ENCODE data around the gene MLIP. TPM values are rescaled to one million over a fixed set of nuclear protein-coding genes. Genes with fewer than 3 reads are reported as not detected.
A peak's percentile ranks its signal among the peaks of the same experiment; 100 is the strongest.

MLIP gene, protein sequence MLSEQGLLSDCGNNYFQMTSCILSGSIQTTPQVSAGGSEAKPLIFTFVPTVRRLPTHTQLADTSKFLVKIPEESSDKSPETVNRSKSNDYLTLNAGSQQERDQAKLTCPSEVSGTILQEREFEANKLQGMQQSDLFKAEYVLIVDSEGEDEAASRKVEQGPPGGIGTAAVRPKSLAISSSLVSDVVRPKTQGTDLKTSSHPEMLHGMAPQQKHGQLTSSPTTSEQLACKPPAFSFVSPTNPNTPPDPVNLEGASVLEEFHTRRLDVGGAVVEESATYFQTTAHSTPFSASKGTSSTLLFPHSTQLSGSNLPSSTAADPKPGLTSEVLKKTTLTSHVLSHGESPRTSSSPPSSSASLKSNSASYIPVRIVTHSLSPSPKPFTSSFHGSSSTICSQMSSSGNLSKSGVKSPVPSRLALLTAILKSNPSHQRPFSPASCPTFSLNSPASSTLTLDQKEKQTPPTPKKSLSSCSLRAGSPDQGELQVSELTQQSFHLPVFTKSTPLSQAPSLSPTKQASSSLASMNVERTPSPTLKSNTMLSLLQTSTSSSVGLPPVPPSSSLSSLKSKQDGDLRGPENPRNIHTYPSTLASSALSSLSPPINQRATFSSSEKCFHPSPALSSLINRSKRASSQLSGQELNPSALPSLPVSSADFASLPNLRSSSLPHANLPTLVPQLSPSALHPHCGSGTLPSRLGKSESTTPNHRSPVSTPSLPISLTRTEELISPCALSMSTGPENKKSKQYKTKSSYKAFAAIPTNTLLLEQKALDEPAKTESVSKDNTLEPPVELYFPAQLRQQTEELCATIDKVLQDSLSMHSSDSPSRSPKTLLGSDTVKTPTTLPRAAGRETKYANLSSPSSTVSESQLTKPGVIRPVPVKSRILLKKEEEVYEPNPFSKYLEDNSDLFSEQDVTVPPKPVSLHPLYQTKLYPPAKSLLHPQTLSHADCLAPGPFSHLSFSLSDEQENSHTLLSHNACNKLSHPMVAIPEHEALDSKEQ
- total RNA-seq (2021): not detected in 3 replicates
- Bru-seq, nascent RNA: percentile 11 among the genes with signal in this experiment
- long read RNA-seq, experiment 1: 0 reads
- long read RNA-seq, experiment 2: 0 reads
- long read RNA-seq, experiment 3: 0 reads

DNA sequence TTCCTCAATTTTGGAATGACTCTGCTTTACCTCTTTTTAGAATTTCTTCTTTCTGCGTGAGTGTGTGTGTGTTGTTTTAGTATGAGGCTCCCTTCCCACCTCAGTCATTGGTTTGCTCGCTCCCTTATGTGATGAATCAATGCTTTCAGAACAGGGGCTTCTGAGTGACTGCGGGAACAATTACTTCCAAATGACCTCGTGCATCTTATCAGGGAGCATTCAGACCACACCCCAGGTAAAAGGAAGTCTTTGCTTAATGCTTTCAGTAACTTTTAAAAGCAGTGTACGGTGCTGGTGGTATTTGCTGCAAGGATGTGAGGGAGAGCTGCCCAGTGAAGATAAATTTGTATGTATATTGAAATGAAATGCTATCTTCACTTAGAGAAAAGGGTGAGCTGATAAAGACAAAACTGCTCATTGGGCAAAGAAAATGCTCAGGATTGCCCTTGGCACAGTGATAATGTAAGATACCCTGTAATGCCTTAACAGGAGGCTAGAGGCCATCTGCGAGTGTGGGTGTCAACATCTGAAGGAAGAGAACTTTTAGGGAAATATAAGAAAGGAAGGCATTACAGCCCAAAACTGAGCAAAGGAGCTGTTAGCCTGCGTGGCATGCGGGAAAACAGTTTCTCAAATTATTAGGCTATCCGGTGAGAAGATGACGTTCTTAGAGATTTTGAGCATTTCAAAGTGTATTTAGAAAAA, at the start of gene MLIP:
Gene MLIP (plus strand): TSS at position 103 of the 705 bp plus-strand sequence. CDS start 37 bp downstream, at position 140.
- H3K27me3 Mint-ChIP-seq (ENCODE audit: low read depth): no peaks in the 10 kb centered on the region
- DNase-seq (ENCODE audit: low spot score) (no peak), ATAC-seq (no peak)
- H3K4me1 Mint-ChIP-seq: peaks cover 7% of the 10 kb centered on the region
- H3K36me3 Mint-ChIP-seq: peaks cover under 1% of the 10 kb centered on the region; the same call in 1 of the 2 replicates
- ChIA-PET POLR2A (no interaction called here), CTCF (no interaction called here)
- no peak within 1 kb of the TSS for H3K4me3 Mint-ChIP-seq
- no peak within 1 kb of the TSS; the same call in 1 of the 2 replicates for H3K27ac Mint-ChIP-seq
- peaks cover 5% of the 10 kb centered on the region for H3K9me3 Mint-ChIP-seq
- no peak for TF ChIP-seq ZBTB21 (CRISPR knock-in tag; IDR thresholded peaks at IDR 0.05; ENCODE audit: borderline replicate concordance)
- no peak for TF ChIP-seq NFYB (CRISPR knock-in tag; conservative IDR thresholded peaks at IDR 0.05; ENCODE audit: low read depth)

DNA sequence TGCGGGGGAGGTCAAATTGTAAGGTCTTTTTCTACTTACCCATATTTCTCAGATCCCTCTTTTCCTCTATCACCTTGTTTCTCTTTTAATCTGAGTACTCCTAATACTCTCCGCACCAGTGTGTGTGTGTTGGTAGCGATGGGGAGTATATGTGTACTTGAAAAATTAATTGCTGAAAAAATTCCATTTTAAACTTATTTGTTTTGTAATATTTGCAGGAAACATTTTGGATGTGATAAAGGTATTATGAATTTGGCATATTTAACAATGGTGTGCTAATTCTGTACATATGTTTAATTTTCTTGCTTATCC, 48.1 kb upstream of the MLIP start:
- no peak overlapping the region for H3K27ac Mint-ChIP-seq
- ChIA-PET POLR2A (no interaction called here), CTCF (no interaction called here)
- DNase-seq (ENCODE audit: low spot score): no peak
- H3K4me1 Mint-ChIP-seq: no peaks in the 10 kb centered on the region
- TF ChIP-seq FOXJ3 (CRISPR knock-in tag; IDR thresholded peaks at IDR 0.05; ENCODE audit: borderline replicate concordance) (no peak), GRHL2 (CRISPR knock-in tag; IDR thresholded peaks at IDR 0.05; ENCODE audit: insufficient replicate concordance, severe bottlenecking) (no peak), ZNF317 (CRISPR knock-in tag; IDR thresholded peaks at IDR 0.05; ENCODE audit: borderline replicate concordance, low read depth) (no peak), TEAD4 (CRISPR knock-in tag; IDR thresholded peaks at IDR 0.05) (no peak), NFYB (CRISPR knock-in tag; conservative IDR thresholded peaks at IDR 0.05; ENCODE audit: low read depth) (no peak)
- TF ChIP-seq, protein P1, sequence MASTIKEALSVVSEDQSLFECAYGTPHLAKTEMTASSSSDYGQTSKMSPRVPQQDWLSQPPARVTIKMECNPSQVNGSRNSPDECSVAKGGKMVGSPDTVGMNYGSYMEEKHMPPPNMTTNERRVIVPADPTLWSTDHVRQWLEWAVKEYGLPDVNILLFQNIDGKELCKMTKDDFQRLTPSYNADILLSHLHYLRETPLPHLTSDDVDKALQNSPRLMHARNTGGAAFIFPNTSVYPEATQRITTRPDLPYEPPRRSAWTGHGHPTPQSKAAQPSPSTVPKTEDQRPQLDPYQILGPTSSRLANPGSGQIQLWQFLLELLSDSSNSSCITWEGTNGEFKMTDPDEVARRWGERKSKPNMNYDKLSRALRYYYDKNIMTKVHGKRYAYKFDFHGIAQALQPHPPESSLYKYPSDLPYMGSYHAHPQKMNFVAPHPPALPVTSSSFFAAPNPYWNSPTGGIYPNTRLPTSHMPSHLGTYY (CRISPR knock-in tag; IDR thresholded peaks at IDR 0.05): no peak
- TF ChIP-seq, protein P2, sequence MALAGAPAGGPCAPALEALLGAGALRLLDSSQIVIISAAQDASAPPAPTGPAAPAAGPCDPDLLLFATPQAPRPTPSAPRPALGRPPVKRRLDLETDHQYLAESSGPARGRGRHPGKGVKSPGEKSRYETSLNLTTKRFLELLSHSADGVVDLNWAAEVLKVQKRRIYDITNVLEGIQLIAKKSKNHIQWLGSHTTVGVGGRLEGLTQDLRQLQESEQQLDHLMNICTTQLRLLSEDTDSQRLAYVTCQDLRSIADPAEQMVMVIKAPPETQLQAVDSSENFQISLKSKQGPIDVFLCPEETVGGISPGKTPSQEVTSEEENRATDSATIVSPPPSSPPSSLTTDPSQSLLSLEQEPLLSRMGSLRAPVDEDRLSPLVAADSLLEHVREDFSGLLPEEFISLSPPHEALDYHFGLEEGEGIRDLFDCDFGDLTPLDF (CRISPR knock-in tag; IDR thresholded peaks at IDR 0.05): no peak
- TF ChIP-seq, protein P3, sequence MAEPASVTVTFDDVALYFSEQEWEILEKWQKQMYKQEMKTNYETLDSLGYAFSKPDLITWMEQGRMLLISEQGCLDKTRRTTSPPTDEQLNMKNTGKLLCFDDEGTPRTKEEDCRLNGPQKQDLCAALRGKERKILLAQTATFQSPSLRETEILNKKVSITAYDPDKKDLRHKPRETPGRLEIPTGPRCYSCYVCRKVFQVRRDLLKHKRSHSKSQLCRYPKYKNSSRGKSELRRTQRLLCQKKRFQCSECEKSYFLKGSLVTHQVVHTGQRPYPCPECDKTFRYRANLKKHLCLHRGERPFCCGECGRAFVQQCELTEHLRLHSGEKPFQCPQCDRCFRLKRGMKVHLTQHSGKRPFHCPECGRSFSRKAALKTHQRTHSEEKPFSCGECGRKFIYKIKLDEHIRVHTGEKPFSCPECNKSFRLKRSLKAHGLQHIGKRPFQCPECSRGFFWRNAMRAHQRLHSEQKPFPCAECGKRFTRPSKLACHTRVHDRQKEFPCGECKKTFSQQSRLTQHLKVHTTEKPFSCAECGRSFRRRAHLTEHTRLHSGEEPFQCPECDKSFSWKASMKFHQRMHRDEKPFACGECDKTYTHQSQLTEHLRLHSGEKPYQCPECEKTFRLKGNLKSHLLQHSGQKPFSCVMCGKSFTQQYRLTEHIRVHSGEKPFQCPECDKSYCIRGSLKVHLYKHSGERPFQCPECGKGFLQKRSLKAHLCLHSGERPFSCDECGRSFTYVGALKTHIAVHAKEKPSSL (CRISPR knock-in tag; conservative IDR thresholded peaks at IDR 0.05): no peak
- TF ChIP-seq, protein P4, sequence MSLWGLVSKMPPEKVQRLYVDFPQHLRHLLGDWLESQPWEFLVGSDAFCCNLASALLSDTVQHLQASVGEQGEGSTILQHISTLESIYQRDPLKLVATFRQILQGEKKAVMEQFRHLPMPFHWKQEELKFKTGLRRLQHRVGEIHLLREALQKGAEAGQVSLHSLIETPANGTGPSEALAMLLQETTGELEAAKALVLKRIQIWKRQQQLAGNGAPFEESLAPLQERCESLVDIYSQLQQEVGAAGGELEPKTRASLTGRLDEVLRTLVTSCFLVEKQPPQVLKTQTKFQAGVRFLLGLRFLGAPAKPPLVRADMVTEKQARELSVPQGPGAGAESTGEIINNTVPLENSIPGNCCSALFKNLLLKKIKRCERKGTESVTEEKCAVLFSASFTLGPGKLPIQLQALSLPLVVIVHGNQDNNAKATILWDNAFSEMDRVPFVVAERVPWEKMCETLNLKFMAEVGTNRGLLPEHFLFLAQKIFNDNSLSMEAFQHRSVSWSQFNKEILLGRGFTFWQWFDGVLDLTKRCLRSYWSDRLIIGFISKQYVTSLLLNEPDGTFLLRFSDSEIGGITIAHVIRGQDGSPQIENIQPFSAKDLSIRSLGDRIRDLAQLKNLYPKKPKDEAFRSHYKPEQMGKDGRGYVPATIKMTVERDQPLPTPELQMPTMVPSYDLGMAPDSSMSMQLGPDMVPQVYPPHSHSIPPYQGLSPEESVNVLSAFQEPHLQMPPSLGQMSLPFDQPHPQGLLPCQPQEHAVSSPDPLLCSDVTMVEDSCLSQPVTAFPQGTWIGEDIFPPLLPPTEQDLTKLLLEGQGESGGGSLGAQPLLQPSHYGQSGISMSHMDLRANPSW (CRISPR knock-in tag; conservative IDR thresholded peaks at IDR 0.05; ENCODE audit: low read depth): no peak
- H3K36me3 Mint-ChIP-seq: no peaks in the 10 kb centered on the region
- H3K4me3 Mint-ChIP-seq: no peak overlapping the region
- 0 out of 2 replicates have a peak, but pooled peaks cover 2% of the 10 kb centered on the region for H3K9me3 Mint-ChIP-seq
- no peak for ATAC-seq
- no peaks in the 10 kb centered on the region for H3K27me3 Mint-ChIP-seq (ENCODE audit: low read depth)
